Neural cell (in vitro differentiated cells): ENCODE data around the gene FBXO38.

Source experiments
- EZH2 ChIP-seq: fragments of 200-600, 300-800 bp; shearing (Covaris generic), sonication (generic); IDR thresholded peaks from 2 replicates; pipeline ENCODE4 v1.6.1; 2014; ENCODE audit warnings: antibody characterized with exemption, low read length, borderline replicate concordance, mild to moderate bottlenecking; ENCODE audit not compliant: insufficient read depth, poor library complexity, severe bottlenecking
- TF ChIP-seq, protein P1 (sequence below): fragments of 450-650 bp; IDR thresholded peaks from 2 replicates; pipeline ENCODE4 v1.5.1; 2014; ENCODE audit warnings: antibody characterized with exemption, mild to moderate bottlenecking, moderate library complexity; ENCODE audit not compliant: poor library complexity, severe bottlenecking

GRCh38 chr5:148425808-148426207, 42.0 kb downstream of the FBXO38 start:
- TF ChIP-seq, protein P1, sequence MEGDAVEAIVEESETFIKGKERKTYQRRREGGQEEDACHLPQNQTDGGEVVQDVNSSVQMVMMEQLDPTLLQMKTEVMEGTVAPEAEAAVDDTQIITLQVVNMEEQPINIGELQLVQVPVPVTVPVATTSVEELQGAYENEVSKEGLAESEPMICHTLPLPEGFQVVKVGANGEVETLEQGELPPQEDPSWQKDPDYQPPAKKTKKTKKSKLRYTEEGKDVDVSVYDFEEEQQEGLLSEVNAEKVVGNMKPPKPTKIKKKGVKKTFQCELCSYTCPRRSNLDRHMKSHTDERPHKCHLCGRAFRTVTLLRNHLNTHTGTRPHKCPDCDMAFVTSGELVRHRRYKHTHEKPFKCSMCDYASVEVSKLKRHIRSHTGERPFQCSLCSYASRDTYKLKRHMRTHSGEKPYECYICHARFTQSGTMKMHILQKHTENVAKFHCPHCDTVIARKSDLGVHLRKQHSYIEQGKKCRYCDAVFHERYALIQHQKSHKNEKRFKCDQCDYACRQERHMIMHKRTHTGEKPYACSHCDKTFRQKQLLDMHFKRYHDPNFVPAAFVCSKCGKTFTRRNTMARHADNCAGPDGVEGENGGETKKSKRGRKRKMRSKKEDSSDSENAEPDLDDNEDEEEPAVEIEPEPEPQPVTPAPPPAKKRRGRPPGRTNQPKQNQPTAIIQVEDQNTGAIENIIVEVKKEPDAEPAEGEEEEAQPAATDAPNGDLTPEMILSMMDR = no peak
- TF ChIP-seq EZH2 = no peak
